HL-60 (cell line): ENCODE results near the gene MASP2.

ENCODE experiments used
- DNase-seq, 2 experiments: peaks; one replicate each; pipeline ENCODE4 v3.0.0-alpha.2; 2010 to 2020; ENCODE audit warnings: low read depth in 1 of 2, low spot score in 1 of 2
- H3K27ac ChIP-seq: fragments of 250-450 bp; sonication (Bioruptor Pico); replicated peaks from 2 replicates; pipeline ENCODE4 v1.5.1; 2020; ENCODE audit warnings: mild to moderate bottlenecking, moderate library complexity
- H3K27me3 ChIP-seq: fragments of 250-450 bp; sonication (Bioruptor Pico); 2 replicates; pipeline ENCODE4 v1.5.1; 2021; ENCODE audit warnings: mild to moderate bottlenecking, moderate library complexity; ENCODE audit not compliant: insufficient read depth, poor library complexity, severe bottlenecking
- H3K4me3 ChIP-seq: replicated peaks from 2 replicates; pipeline ENCODE4 v1.5.1; 2011; ENCODE audit warnings: mild to moderate bottlenecking, control low read depth, low read length; ENCODE audit not compliant: insufficient read depth
- CTCF ChIP-seq: IDR thresholded peaks from one replicate; pipeline ENCODE4 v1.5.1; 2011; ENCODE audit warnings: low read length, control low read depth, inconsistent platforms; ENCODE audit not compliant: insufficient read depth
- GABPA ChIP-seq: IDR thresholded peaks from 2 replicates; pipeline ENCODE4 v1.6.1; 2012; ENCODE audit warnings: low read depth
- POLR2AphosphoS5 ChIP-seq: IDR thresholded peaks from 2 replicates; pipeline ENCODE4 v1.6.1; 2012; ENCODE audit warnings: low read depth
- REST ChIP-seq: IDR thresholded peaks from 2 replicates; pipeline ENCODE4 v1.6.1; 2012; ENCODE audit warnings: low read depth; ENCODE audit not compliant: insufficient replicate concordance
- SPI1 ChIP-seq: IDR thresholded peaks from 2 replicates; pipeline ENCODE4 v1.6.1; 2012; ENCODE audit warnings: low read depth, mild to moderate bottlenecking, borderline replicate concordance

Gene MASP2

GRCh38 chr1:11025618-11026017 lies 21.4 kb downstream of the MASP2 start:
- TF ChIP-seq SPI1: no peak
- TF ChIP-seq CTCF: no peak
- TF ChIP-seq REST: no peak
- no peak for TF ChIP-seq GABPA
- Histone ChIP-seq H3K27ac (no peak overlapping the region), H3K27me3 (no peaks in the 10 kb centered on the region), H3K4me3 (no peak overlapping the region)
- DNase-seq: no peak

GRCh38 chr1:11024874-11025203 lies 22.2 kb downstream of the MASP2 start:
- H3K27ac ChIP-seq: no peak overlapping the region
- TF ChIP-seq POLR2AphosphoS5 (no peak), CTCF (no peak), REST (no peak), GABPA (no peak), SPI1 (no peak)
- H3K27me3 ChIP-seq: no peaks in the 10 kb centered on the region

GRCh38 chr1:11024154-11024873 lies 22.7 kb downstream of the MASP2 start:
- no peak for TF ChIP-seq CTCF
- no peak for TF ChIP-seq SPI1
- no peak for TF ChIP-seq POLR2AphosphoS5
- TF ChIP-seq GABPA: no peak
- TF ChIP-seq REST: no peak
- no peak overlapping the region for H3K27ac ChIP-seq
- H3K27me3 ChIP-seq: no peaks in the 10 kb centered on the region
- DNase-seq: no peak
- no peak overlapping the region for H3K4me3 ChIP-seq

More at GRCh38 chr1:11024874-11025203, 22.2 kb downstream of the MASP2 start:
- no peak overlapping the region for H3K4me3 ChIP-seq
- no peak for DNase-seq
